Nephron progenitor cell (in vitro differentiated cells): ENCODE measurements around the gene LEMD3.
A peak's percentile ranks its signal among the peaks of the same experiment; 100 is the strongest.

ENCODE experiments used
- DNase-seq: peaks from one replicate; pipeline ENCODE4 v3.0.0; 2021
- H3K27ac Mint-ChIP-seq: 2 replicates; pipeline ENCODE4 v1.8.0; 2021; ENCODE audit warnings: mild to moderate bottlenecking, moderate library complexity, mixed read lengths
- H3K27me3 Mint-ChIP-seq: 2 replicates; pipeline ENCODE4 v1.8.0; 2021; ENCODE audit warnings: mild to moderate bottlenecking, low read depth, mixed read lengths; ENCODE audit not compliant: poor library complexity
- H3K36me3 Mint-ChIP-seq: 2 replicates; pipeline ENCODE4 v1.8.0; 2021; ENCODE audit warnings: low read depth, mixed read lengths
- H3K4me1 Mint-ChIP-seq: 2 replicates; pipeline ENCODE4 v1.8.0; 2021; ENCODE audit warnings: mixed read lengths
- H3K4me3 Mint-ChIP-seq: 2 replicates; pipeline ENCODE4 v1.8.0; 2021; ENCODE audit warnings: mild to moderate bottlenecking, moderate library complexity, mixed read lengths
- H3K9me3 Mint-ChIP-seq: 2 replicates; pipeline ENCODE4 v1.8.0; 2021; ENCODE audit warnings: mild to moderate bottlenecking, moderate library complexity, mixed read lengths
- CTCF ChIP-seq: fragments of 200-600 bp; sonication (generic); IDR thresholded peaks from 2 replicates; pipeline ENCODE4 v1.5.0; 2021; ENCODE audit warnings: antibody characterized with exemption

Gene LEMD3

DNA sequence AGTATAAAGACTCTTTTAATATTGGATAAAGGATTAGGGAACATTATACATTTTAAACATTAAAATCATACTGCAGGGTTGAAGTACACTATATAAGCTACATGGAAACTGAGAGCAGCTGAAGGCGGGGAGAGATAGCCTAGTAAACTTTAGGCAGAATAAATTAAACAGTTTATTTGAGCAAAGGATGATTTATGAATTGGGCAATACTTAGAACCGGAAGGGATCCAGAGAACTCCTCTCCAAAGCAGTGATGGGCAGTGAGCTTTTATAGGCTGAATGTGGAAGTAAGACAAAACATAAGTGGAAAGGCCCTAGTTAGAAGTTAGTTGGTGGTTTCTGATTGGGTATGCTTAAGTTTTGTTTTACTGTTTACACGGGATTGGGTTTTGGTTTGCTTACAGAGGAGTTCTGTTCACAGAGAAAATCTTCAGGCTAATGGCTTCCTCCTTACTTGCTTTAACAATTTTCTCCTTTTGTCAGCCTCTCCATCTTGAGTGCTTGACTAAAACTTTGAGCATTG, 18.9 kb downstream of the LEMD3 start:
- Mint-ChIP-seq H3K9me3 (no peaks in the 10 kb centered on the region), H3K4me3 (no peak overlapping the region), H3K36me3 (peaks cover 22% of the 10 kb centered on the region), H3K27me3 (no peaks in the 10 kb centered on the region), H3K4me1 (peaks cover 11% of the 10 kb centered on the region), H3K27ac (no peak overlapping the region)
- no peak for TF ChIP-seq CTCF
- no peak for DNase-seq

GRCh38 chr12:65189028-65189718, 19.8 kb downstream of the LEMD3 start:
- no peak for TF ChIP-seq CTCF
- peaks cover 27% of the 10 kb centered on the region for H3K36me3 Mint-ChIP-seq
- H3K27ac Mint-ChIP-seq, result no peak overlapping the region
- DNase-seq, result no peak
- no peak overlapping the region for H3K4me3 Mint-ChIP-seq
- peaks cover 3% of the 10 kb centered on the region for H3K9me3 Mint-ChIP-seq
- H3K27me3 Mint-ChIP-seq, result no peaks in the 10 kb centered on the region
- H3K4me1 Mint-ChIP-seq, result peaks cover 14% of the 10 kb centered on the region

- Mint-ChIP-seq H3K4me3 (no peak overlapping the region), H3K4me1 (peaks cover 8% of the 10 kb centered on the region), H3K27me3 (no peaks in the 10 kb centered on the region), H3K36me3 (peaks cover 57% of the 10 kb centered on the region), H3K9me3 (peaks cover 23% of the 10 kb centered on the region), H3K27ac (peak overlapping the region; percentile 96)
- DNase-seq, result no peak
- no peak for TF ChIP-seq CTCF
Measured at GRCh38 chr12:65192963-65193516, 23.7 kb downstream of the LEMD3 start.

DNA sequence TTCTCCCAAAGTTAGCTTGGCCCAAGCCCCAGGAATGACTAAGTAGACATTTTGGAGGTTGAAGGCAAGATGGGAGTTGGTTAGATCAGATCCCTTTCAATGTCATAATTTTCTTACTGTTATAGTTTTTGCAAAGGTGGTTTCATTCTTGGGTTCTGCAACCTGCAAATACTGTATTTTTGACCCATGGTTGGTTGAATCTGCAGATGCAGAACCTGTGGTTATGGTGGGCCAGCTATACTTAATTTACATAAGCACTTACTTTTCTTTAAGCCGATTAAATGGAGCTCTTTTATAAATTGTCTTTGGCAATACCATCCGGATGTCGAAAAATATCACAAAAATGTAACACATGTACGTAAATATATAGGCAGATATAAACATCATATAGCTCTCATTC, 25.6 kb downstream of the LEMD3 start:
- no peak for TF ChIP-seq CTCF
- H3K4me1 Mint-ChIP-seq, result peaks cover 8% of the 10 kb centered on the region
- peaks cover 23% of the 10 kb centered on the region for H3K9me3 Mint-ChIP-seq
- H3K27ac Mint-ChIP-seq, result no peak overlapping the region
- peaks cover 64% of the 10 kb centered on the region for H3K36me3 Mint-ChIP-seq
- H3K27me3 Mint-ChIP-seq, result no peaks in the 10 kb centered on the region
- no peak for DNase-seq
- no peak overlapping the region for H3K4me3 Mint-ChIP-seq

GRCh38 chr12:65195387-65196055, 26.1 kb downstream of the LEMD3 start:
- Mint-ChIP-seq H3K27ac (no peak overlapping the region), H3K27me3 (no peaks in the 10 kb centered on the region), H3K4me3 (no peak overlapping the region), H3K9me3 (peaks cover 23% of the 10 kb centered on the region), H3K4me1 (peaks cover 8% of the 10 kb centered on the region), H3K36me3 (peaks cover 65% of the 10 kb centered on the region)
- TF ChIP-seq CTCF, result no peak
- no peak for DNase-seq
